Activated naive CD4-positive, alpha-beta T cell treated with anti-CD3 and anti-CD28 coated beads for 36 hours (primary cell): ENCODE measurements around the gene GGACT. TPM values are rescaled to one million over a fixed set of nuclear protein-coding genes. Genes with fewer than 3 reads are reported as not detected.

ENCODE experiments used
- CTCF ChIA-PET: fragments of 350-600 bp; sonication (Branson Sonifier 250); formaldehyde crosslinking; loops from one replicate; lab custom pipeline; 2021; ENCODE audit warnings: antibody characterized with exemption; lab: Charles Lee
- DNase-seq: peaks from one replicate; pipeline ENCODE4 v3.0.0-alpha.2; 2020
- H3K27ac Mint-ChIP-seq: one replicate; pipeline ENCODE4 v1.8.0; 2021; ENCODE audit warnings: mild to moderate bottlenecking, mixed read lengths
- H3K27me3 Mint-ChIP-seq: one replicate; pipeline ENCODE4 v1.8.0; 2021; ENCODE audit warnings: low read depth, mixed read lengths
- H3K36me3 Mint-ChIP-seq: one replicate; pipeline ENCODE4 v1.8.0; 2021; ENCODE audit warnings: low read depth, mixed read lengths
- H3K4me1 Mint-ChIP-seq: one replicate; pipeline ENCODE4 v1.8.0; 2021; ENCODE audit warnings: low read depth, mixed read lengths
- H3K4me3 Mint-ChIP-seq: one replicate; pipeline ENCODE4 v1.8.0; 2021; ENCODE audit warnings: mild to moderate bottlenecking, moderate library complexity, mixed read lengths
- H3K9me3 Mint-ChIP-seq: one replicate; pipeline ENCODE4 v1.8.0; 2021; ENCODE audit warnings: mixed read lengths
- intact Hi-C: fragments of 100-400 bp; cut with micrococcal nuclease; formaldehyde crosslinking; loops from one replicate; pipeline ENCODE4 v1.15.1; 2023
- total RNA-seq, 2 experiments: library from RNA; stranded (reverse); gene quantifications; one replicate each; pipeline ENCODE4 v1.2.3, GENCODE V29; 2021

The GGACT gene
- total RNA-seq, 2 experiments from 2014 or later: 3.9 to 6.6 TPM

- Mint-ChIP-seq H3K4me1 (peaks cover 9% of the 10 kb centered on the region), H3K4me3 (no peak overlapping the region), H3K36me3 (no peaks in the 10 kb centered on the region), H3K27me3 (no peaks in the 10 kb centered on the region), H3K27ac (no peak overlapping the region), H3K9me3 (no peaks in the 10 kb centered on the region)
- no peak for DNase-seq
- CTCF ChIA-PET: interaction anchor here (0.7 to 2.0 kb wide), 10 partner anchors 10 to 857 kb away, joined by 3 to 22 read pairs (median 4); no protein-coding TSS in a partner anchor
- intact Hi-C loops: loop anchor here (1.0 to 5.0 kb wide), 7 partner anchors 262 to 1071 kb away; no protein-coding TSS in a partner anchor
These were observed 74.5 kb downstream of the GGACT start for GRCh38 chr13:100513987-100514670.

- CTCF ChIA-PET: interaction anchor here (0.7 to 1.7 kb wide), 4 partner anchors 11 to 795 kb away, joined by 3 to 4 read pairs (median 4); no protein-coding TSS in a partner anchor
These were observed 75.4 kb downstream of the GGACT start for GRCh38 chr13:100513171-100513570.

GRCh38 chr13:100512422-100512821 lies 76.2 kb downstream of the GGACT start:
- CTCF ChIA-PET: interaction anchor here (0.7 to 0.8 kb wide), 2 partner anchors 21 to 596 kb away, joined by 3 read pairs; no protein-coding TSS in a partner anchor
- no peaks in the 10 kb centered on the region for H3K36me3 Mint-ChIP-seq
- H3K27me3 Mint-ChIP-seq: no peaks in the 10 kb centered on the region
- peaks cover 3% of the 10 kb centered on the region for H3K4me1 Mint-ChIP-seq
- no peak overlapping the region for H3K27ac Mint-ChIP-seq
- DNase-seq: no peak
- intact Hi-C loops: loop anchor here (5.0 kb wide), 1 partner anchor 260 kb away; no protein-coding TSS in a partner anchor
- H3K4me3 Mint-ChIP-seq: no peak overlapping the region
- no peaks in the 10 kb centered on the region for H3K9me3 Mint-ChIP-seq

More at GRCh38 chr13:100513171-100513570, 75.4 kb downstream of the GGACT start:
- peaks cover 7% of the 10 kb centered on the region for H3K4me1 Mint-ChIP-seq
- no peak for DNase-seq
- H3K9me3 Mint-ChIP-seq: no peaks in the 10 kb centered on the region
- H3K27ac Mint-ChIP-seq: no peak overlapping the region
- intact Hi-C loops: loop anchor here (5.0 kb wide), 1 partner anchor 261 kb away; no protein-coding TSS in a partner anchor
- no peaks in the 10 kb centered on the region for H3K36me3 Mint-ChIP-seq
- H3K27me3 Mint-ChIP-seq: no peaks in the 10 kb centered on the region
- H3K4me3 Mint-ChIP-seq: no peak overlapping the region

GRCh38 chr13:100511466-100511865 lies 77.1 kb downstream of the GGACT start:
- intact Hi-C loops: loop anchor here (5.0 kb wide), 1 partner anchor 259 kb away; no protein-coding TSS in a partner anchor
- CTCF ChIA-PET: interaction anchor here (1.4 kb wide), 1 partner anchor 595 kb away, joined by 5 read pairs; no protein-coding TSS in a partner anchor
- Mint-ChIP-seq H3K36me3 (no peaks in the 10 kb centered on the region), H3K4me3 (no peak overlapping the region), H3K4me1 (peaks cover 10% of the 10 kb centered on the region), H3K27ac (no peak overlapping the region), H3K27me3 (no peaks in the 10 kb centered on the region), H3K9me3 (no peaks in the 10 kb centered on the region)
- no peak for DNase-seq

- Mint-ChIP-seq H3K4me3 (no peak overlapping the region), H3K9me3 (no peaks in the 10 kb centered on the region), H3K27me3 (no peaks in the 10 kb centered on the region), H3K27ac (no peak overlapping the region), H3K4me1 (peaks cover 17% of the 10 kb centered on the region), H3K36me3 (no peaks in the 10 kb centered on the region)
- CTCF ChIA-PET: interaction anchor here (0.7 to 1.5 kb wide), 3 partner anchors 594 to 948 kb away, joined by 3 to 5 read pairs (median 4); no protein-coding TSS in a partner anchor
- DNase-seq: no peak
- intact Hi-C loops: loop anchor here (5.0 kb wide), 1 partner anchor 258 kb away; no protein-coding TSS in a partner anchor
These were observed 78.2 kb downstream of the GGACT start for GRCh38 chr13:100510208-100510957.

- no peak overlapping the region for H3K4me3 Mint-ChIP-seq
- H3K27ac Mint-ChIP-seq: no peak overlapping the region
- DNase-seq: no peak
- H3K27me3 Mint-ChIP-seq: peaks cover 5% of the 10 kb centered on the region
- no peaks in the 10 kb centered on the region for H3K36me3 Mint-ChIP-seq
- intact Hi-C loops: loop anchor here (5.0 kb wide), 3 partner anchors 142 to 527 kb away; partner anchors contain the start of genes PCCA and ZIC2
- CTCF ChIA-PET: no interaction called here
- H3K4me1 Mint-ChIP-seq: peaks cover 14% of the 10 kb centered on the region
- no peaks in the 10 kb centered on the region for H3K9me3 Mint-ChIP-seq
These were observed 79.6 kb downstream of the GGACT start for GRCh38 chr13:100508996-100509395.

GRCh38 chr13:100508455-100508854 lies 80.1 kb downstream of the GGACT start:
- CTCF ChIA-PET: no interaction called here
- no peak for DNase-seq
- Mint-ChIP-seq H3K4me3 (no peak overlapping the region), H3K27ac (no peak overlapping the region), H3K27me3 (peaks cover 5% of the 10 kb centered on the region), H3K36me3 (no peaks in the 10 kb centered on the region), H3K9me3 (no peaks in the 10 kb centered on the region), H3K4me1 (peaks cover 14% of the 10 kb centered on the region)
- intact Hi-C loops: loop anchor here (5.0 kb wide), 3 partner anchors 141 to 526 kb away; partner anchors contain the start of genes PCCA and ZIC2

GRCh38 chr13:100506600-100507422 lies 81.8 kb downstream of the GGACT start:
- H3K27me3 Mint-ChIP-seq: peaks cover 8% of the 10 kb centered on the region
- no peak for DNase-seq
- H3K9me3 Mint-ChIP-seq: no peaks in the 10 kb centered on the region
- peaks cover 14% of the 10 kb centered on the region for H3K4me1 Mint-ChIP-seq
- H3K36me3 Mint-ChIP-seq: no peaks in the 10 kb centered on the region
- no peak overlapping the region for H3K27ac Mint-ChIP-seq
- no peak overlapping the region for H3K4me3 Mint-ChIP-seq
- CTCF ChIA-PET: no interaction called here
- intact Hi-C loops: loop anchor here (1.0 to 5.0 kb wide), 6 partner anchors 113 to 850 kb away; partner anchors contain the start of genes PCCA and ZIC2

GRCh38 chr13:100506154-100506553 lies 82.4 kb downstream of the GGACT start:
- peak; percentile 59 for DNase-seq
- Mint-ChIP-seq H3K27me3 (peaks cover 8% of the 10 kb centered on the region), H3K27ac (no peak overlapping the region), H3K4me1 (peaks cover 14% of the 10 kb centered on the region), H3K36me3 (no peaks in the 10 kb centered on the region), H3K4me3 (peak overlapping the region; percentile 4), H3K9me3 (no peaks in the 10 kb centered on the region)
- CTCF ChIA-PET: no interaction called here
- intact Hi-C loops: loop anchor here (1.0 to 5.0 kb wide), 6 partner anchors 112 to 849 kb away; partner anchors contain the start of genes PCCA and ZIC2

- Mint-ChIP-seq H3K27ac (no peak overlapping the region), H3K36me3 (no peaks in the 10 kb centered on the region), H3K9me3 (no peaks in the 10 kb centered on the region), H3K4me3 (no peak overlapping the region), H3K27me3 (peaks cover 8% of the 10 kb centered on the region), H3K4me1 (peaks cover 14% of the 10 kb centered on the region)
- CTCF ChIA-PET: no interaction called here
- intact Hi-C loops: no loop called here
- DNase-seq: no peak
These were observed 85.0 kb downstream of the GGACT start for GRCh38 chr13:100503622-100504021.

GRCh38 chr13:100502446-100502845 lies 86.1 kb downstream of the GGACT start:
- intact Hi-C loops: no loop called here
- H3K36me3 Mint-ChIP-seq: no peaks in the 10 kb centered on the region
- H3K4me3 Mint-ChIP-seq: no peak overlapping the region
- H3K27me3 Mint-ChIP-seq: peaks cover 8% of the 10 kb centered on the region
- H3K9me3 Mint-ChIP-seq: no peaks in the 10 kb centered on the region
- DNase-seq: no peak
- H3K27ac Mint-ChIP-seq: no peak overlapping the region
- CTCF ChIA-PET: no interaction called here
- H3K4me1 Mint-ChIP-seq: peaks cover 14% of the 10 kb centered on the region
